SK-N-SH treated with all-trans-retinoic acid at 6 μM for 48 hours (cell line): Measurements from ENCODE around the gene BCL7B.
"Not testable (repeated sequence)": the region's sequence is repeated elsewhere in the genome, so short reads cannot be mapped to it uniquely, and the experiment has no call there.

Source experiments
- ATAC-seq: fragments of 200-7000 bp; cut with Tn5 transposase; 3 replicates; pipeline ENCODE4 v1.9.1; 2020; ENCODE audit warnings: mild to moderate bottlenecking, moderate library complexity
- ARNTL ChIP-seq: fragments of 450-650 bp; formaldehyde crosslinking; IDR thresholded peaks from 2 replicates; pipeline ENCODE4 v1.5.0; 2020; ENCODE audit warnings: low read depth, mild to moderate bottlenecking, moderate library complexity, borderline replicate concordance
- BACH2 ChIP-seq: fragments of 250-450 bp; sonication (Bioruptor Pico); IDR thresholded peaks from 2 replicates; pipeline ENCODE4 v1.9.0; 2021; ENCODE audit warnings: mild to moderate bottlenecking, borderline replicate concordance
- CSDC2 ChIP-seq: fragments of 250-450 bp; sonication (Bioruptor Pico); IDR thresholded peaks from 2 replicates; pipeline ENCODE4 v1.5.0; 2020; ENCODE audit warnings: mild to moderate bottlenecking, moderate library complexity
- ESRRG ChIP-seq: fragments of 250-450 bp; sonication (Bioruptor Pico); IDR thresholded peaks from 2 replicates; pipeline ENCODE4 v1.6.1; 2021; ENCODE audit warnings: mild to moderate bottlenecking
- GLIS3 ChIP-seq: fragments of 250-450 bp; sonication (Bioruptor Pico); IDR thresholded peaks from 2 replicates; pipeline ENCODE4 v1.5.0; 2020; ENCODE audit warnings: mild to moderate bottlenecking, moderate library complexity
- ISL1 ChIP-seq: fragments of 250-450 bp; sonication (Bioruptor Pico); IDR thresholded peaks from 2 replicates; pipeline ENCODE4 v2.1.2; 2022; ENCODE audit warnings: mild to moderate bottlenecking, moderate library complexity
- PATZ1 ChIP-seq: fragments of 250-450 bp; sonication (Bioruptor Pico); IDR thresholded peaks from 2 replicates; pipeline ENCODE4 v1.8.0; 2020; ENCODE audit warnings: mild to moderate bottlenecking, moderate library complexity, borderline replicate concordance
- POU6F1 ChIP-seq: fragments of 250-450 bp; sonication (Bioruptor Pico); IDR thresholded peaks from 2 replicates; pipeline ENCODE4 v1.8.0; 2021; ENCODE audit warnings: low read depth, mild to moderate bottlenecking, moderate library complexity, borderline replicate concordance
- PPARA ChIP-seq: fragments of 250-450 bp; sonication (Bioruptor Pico); IDR thresholded peaks from 2 replicates; pipeline ENCODE4 v1.5.0; 2020; ENCODE audit warnings: mild to moderate bottlenecking, borderline replicate concordance
- RARB ChIP-seq: fragments of 250-450 bp; sonication (Bioruptor Pico); IDR thresholded peaks from 2 replicates; pipeline ENCODE4 v1.8.0; 2021; ENCODE audit warnings: mild to moderate bottlenecking, moderate library complexity
- SNAI2 ChIP-seq: fragments of 250-450 bp; sonication (Bioruptor Pico); IDR thresholded peaks from 2 replicates; pipeline ENCODE4 v1.5.0; 2020; ENCODE audit warnings: mild to moderate bottlenecking, moderate library complexity
- TCF4 ChIP-seq: fragments of 250-450 bp; sonication (Bioruptor Pico); IDR thresholded peaks from 2 replicates; pipeline ENCODE4 v1.8.0; 2021; ENCODE audit warnings: mild to moderate bottlenecking, moderate library complexity, borderline replicate concordance
- TOX ChIP-seq: fragments of 250-450 bp; sonication (Bioruptor Pico); IDR thresholded peaks from 2 replicates; pipeline ENCODE4 v1.8.0; 2021; ENCODE audit warnings: mild to moderate bottlenecking, moderate library complexity, borderline replicate concordance
- TSHZ2 ChIP-seq: fragments of 250-450 bp; sonication (Bioruptor Pico); IDR thresholded peaks from 2 replicates; pipeline ENCODE4 v1.5.0; 2020; ENCODE audit warnings: mild to moderate bottlenecking, moderate library complexity
- ZFP3 ChIP-seq: fragments of 250-450 bp; sonication (Bioruptor Pico); IDR thresholded peaks from 2 replicates; pipeline ENCODE4 v1.5.0; 2020; ENCODE audit warnings: mild to moderate bottlenecking, moderate library complexity
- ZNF565 ChIP-seq: fragments of 450-650 bp; formaldehyde crosslinking; conservative IDR thresholded peaks from 2 replicates; pipeline ENCODE4 v1.5.0; 2020; ENCODE audit warnings: low read depth, mild to moderate bottlenecking, moderate library complexity
- ZNF70 ChIP-seq: fragments of 450-650 bp; formaldehyde crosslinking; IDR thresholded peaks from 2 replicates; pipeline ENCODE4 v1.5.0; 2020; ENCODE audit warnings: mild to moderate bottlenecking, moderate library complexity
- ZNF8 ChIP-seq: fragments of 450-650 bp; formaldehyde crosslinking; IDR thresholded peaks from 2 replicates; pipeline ENCODE4 v1.5.0; 2020; ENCODE audit warnings: mild to moderate bottlenecking, moderate library complexity
- TF ChIP-seq, protein P1 (sequence below): fragments of 250-450 bp; sonication (Bioruptor Pico); IDR thresholded peaks from 2 replicates; pipeline ENCODE4 v1.5.1; 2020; ENCODE audit warnings: low read depth, mild to moderate bottlenecking, moderate library complexity

BCL7B gene

DNA sequence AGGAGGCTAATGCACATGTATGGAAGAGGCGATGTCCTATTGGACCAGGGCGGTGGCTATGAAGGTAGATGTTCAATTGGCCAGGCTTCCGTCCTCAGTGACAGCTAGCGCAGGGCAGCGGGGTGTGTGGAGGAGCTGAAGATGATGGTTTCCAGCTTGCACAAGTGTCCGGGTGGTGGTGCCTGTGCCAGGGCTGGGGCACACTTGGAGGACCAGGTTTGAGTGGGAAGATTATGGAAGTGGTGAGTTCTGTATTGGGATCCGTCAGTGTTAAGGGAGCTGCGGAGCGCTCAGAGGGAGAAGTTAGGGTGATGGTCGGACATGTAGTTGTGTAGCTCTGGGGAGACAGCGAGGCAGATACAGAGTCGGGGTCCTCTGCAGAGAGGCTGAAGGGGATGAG is 29.4 kb upstream of the BCL7B start:
- ATAC-seq = no peak
- TF ChIP-seq RARB (CRISPR knock-in tag) = no peak
- no peak for TF ChIP-seq ZNF565
- no peak for TF ChIP-seq PPARA (CRISPR knock-in tag)
- TF ChIP-seq ZFP3 = no peak
- TF ChIP-seq GLIS3 = no peak
- no peak for TF ChIP-seq CSDC2 (CRISPR knock-in tag)
- TF ChIP-seq ESRRG = no peak
- no peak for TF ChIP-seq TOX (CRISPR knock-in tag)

DNA sequence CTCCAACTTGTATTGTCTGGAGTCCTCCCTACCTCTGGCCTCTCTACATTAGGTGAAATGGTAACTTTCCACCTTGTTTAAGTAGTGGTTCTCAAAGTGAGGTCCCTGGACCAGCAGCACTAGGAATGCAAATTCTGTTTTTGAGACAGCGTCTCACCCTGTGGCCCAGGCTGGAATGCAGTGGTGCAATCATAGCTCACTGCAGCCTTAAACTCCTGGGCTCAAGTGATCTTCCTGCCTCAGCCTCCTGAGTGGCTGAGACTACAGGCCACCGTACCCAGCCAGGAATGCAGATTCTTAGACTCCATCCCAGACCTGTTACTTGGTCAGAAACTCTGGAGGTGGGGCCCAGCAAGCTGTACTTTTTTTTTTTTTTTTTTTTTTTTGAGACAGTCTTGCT is 27.7 kb upstream of the BCL7B start:
- TF ChIP-seq PPARA (CRISPR knock-in tag) = no peak
- no peak for TF ChIP-seq BACH2 (CRISPR knock-in tag)
- TF ChIP-seq ZFP3 = no peak
- no peak for TF ChIP-seq TSHZ2 (CRISPR knock-in tag)
- TF ChIP-seq ZNF70 (CRISPR knock-in tag) = no peak
- TF ChIP-seq ISL1 (CRISPR knock-in tag) = no peak
- no peak for TF ChIP-seq ESRRG
- TF ChIP-seq PATZ1 (CRISPR knock-in tag) = no peak
- no peak; the same call in 2 of the 3 replicates for ATAC-seq

GRCh38 chr7:73582664-73583202 is 25.2 kb upstream of the BCL7B start:
- no peak for ATAC-seq
- TF ChIP-seq TOX (CRISPR knock-in tag) (no peak), ARNTL (no peak), TCF4 (CRISPR knock-in tag) (no peak), ESRRG (no peak), SNAI2 (CRISPR knock-in tag) (no peak), ZNF8 (CRISPR knock-in tag) (no peak), POU6F1 (CRISPR knock-in tag) (no peak), CSDC2 (CRISPR knock-in tag) (no peak), BACH2 (CRISPR knock-in tag) (no peak), ZNF565 (no peak), PATZ1 (CRISPR knock-in tag) (no peak)
- TF ChIP-seq, protein P1, sequence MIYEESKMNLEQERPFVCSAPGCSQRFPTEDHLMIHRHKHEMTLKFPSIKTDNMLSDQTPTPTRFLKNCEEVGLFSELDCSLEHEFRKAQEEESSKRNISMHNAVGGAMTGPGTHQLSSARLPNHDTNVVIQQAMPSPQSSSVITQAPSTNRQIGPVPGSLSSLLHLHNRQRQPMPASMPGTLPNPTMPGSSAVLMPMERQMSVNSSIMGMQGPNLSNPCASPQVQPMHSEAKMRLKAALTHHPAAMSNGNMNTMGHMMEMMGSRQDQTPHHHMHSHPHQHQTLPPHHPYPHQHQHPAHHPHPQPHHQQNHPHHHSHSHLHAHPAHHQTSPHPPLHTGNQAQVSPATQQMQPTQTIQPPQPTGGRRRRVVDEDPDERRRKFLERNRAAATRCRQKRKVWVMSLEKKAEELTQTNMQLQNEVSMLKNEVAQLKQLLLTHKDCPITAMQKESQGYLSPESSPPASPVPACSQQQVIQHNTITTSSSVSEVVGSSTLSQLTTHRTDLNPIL (CRISPR knock-in tag) = no peak

DNA sequence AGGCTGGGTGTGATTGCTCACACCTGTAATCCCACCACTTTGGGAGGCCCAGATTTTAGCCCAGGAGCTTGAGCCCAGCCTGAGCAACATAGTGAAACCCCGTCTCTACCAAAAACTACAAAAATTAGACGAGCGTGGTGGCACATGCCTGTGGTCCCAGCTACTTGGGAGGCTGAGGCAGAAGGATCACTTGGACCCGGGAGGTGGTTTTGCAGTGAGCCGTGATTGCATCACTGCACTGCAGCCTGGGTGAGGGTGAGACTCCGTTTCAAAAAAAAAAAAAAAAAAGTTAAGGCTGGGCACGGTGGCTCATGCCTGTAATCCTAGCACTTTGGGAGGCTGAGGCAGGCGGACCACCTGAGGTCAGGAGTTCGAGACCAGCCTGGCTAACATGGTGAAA is 23.5 kb upstream of the BCL7B start:
- ATAC-seq = not testable (repeated sequence)
